HepG2 (cell line): Measurements from ENCODE around the gene GCC1. TPM values are rescaled to one million over a fixed set of nuclear protein-coding genes. Genes with fewer than 3 reads are reported as not detected.

ENCODE experiments used
- EHMT2 ChIP-seq: fragments of 200-600 bp; sonication (generic); IDR thresholded peaks from 2 replicates; pipeline ENCODE4 v1.7.0; 2017; ENCODE audit warnings: antibody characterized with exemption, low read depth, low read length, borderline replicate concordance
- GZF1 ChIP-seq: sonication (generic); formaldehyde crosslinking; IDR thresholded peaks from 2 replicates; pipeline ENCODE4 v1.5.1; 2020; ENCODE audit warnings: mild to moderate bottlenecking, missing genetic modification reagents
- KAT7 ChIP-seq: IDR thresholded peaks from 2 replicates; pipeline ENCODE4 v1.6.1; 2018; ENCODE audit warnings: borderline replicate concordance, missing compliant biosample characterization
- KDM2A ChIP-seq: sonication (generic); formaldehyde crosslinking; IDR thresholded peaks from 2 replicates; pipeline ENCODE4 v1.4.0; 2020; ENCODE audit warnings: low read depth, missing genetic modification reagents, borderline replicate concordance
- NCOR1 ChIP-seq: fragments of 200-600 bp; sonication (generic); IDR thresholded peaks from 2 replicates; pipeline ENCODE4 v1.7.0; 2017; ENCODE audit warnings: antibody characterized with exemption, low read length, borderline replicate concordance
- NFE2L1 ChIP-seq: sonication (generic); formaldehyde crosslinking; IDR thresholded peaks from 2 replicates; pipeline ENCODE4 v1.4.0; 2020; ENCODE audit warnings: missing genetic modification reagents, mild to moderate bottlenecking, borderline replicate concordance
- NFE2L2 ChIP-seq: fragments of 150-350 bp; IDR thresholded peaks from 2 replicates; pipeline ENCODE4 v1.6.1; 2014; ENCODE audit warnings: low read length
- PHF20 ChIP-seq: sonication (generic); formaldehyde crosslinking; IDR thresholded peaks from 2 replicates; pipeline ENCODE4 v1.5.0; 2020; ENCODE audit warnings: mild to moderate bottlenecking, missing genetic modification reagents
- SMAD3 ChIP-seq: sonication (generic); formaldehyde crosslinking; IDR thresholded peaks from 2 replicates; pipeline ENCODE4 v1.4.0; 2020; ENCODE audit warnings: missing genetic modification reagents
- TRIM24 ChIP-seq: sonication (generic); formaldehyde crosslinking; IDR thresholded peaks from 2 replicates; pipeline ENCODE4 v1.8.0; 2022; ENCODE audit warnings: mild to moderate bottlenecking, missing genetic modification reagents
- ZBTB3 ChIP-seq: sonication (generic); formaldehyde crosslinking; IDR thresholded peaks from 2 replicates; pipeline ENCODE4 v1.4.0; 2020; ENCODE audit warnings: low read depth, mild to moderate bottlenecking, moderate library complexity, missing genetic modification reagents, borderline replicate concordance
- ZMYM3 ChIP-seq: sonication (generic); formaldehyde crosslinking; IDR thresholded peaks from 2 replicates; pipeline ENCODE4 v1.5.1; 2020; ENCODE audit warnings: mild to moderate bottlenecking, missing genetic modification reagents
- ZNF431 ChIP-seq: sonication (generic); formaldehyde crosslinking; IDR thresholded peaks from 2 replicates; pipeline ENCODE4 v1.9.0; 2022; ENCODE audit warnings: missing genetic modification reagents, low read depth, mild to moderate bottlenecking, borderline replicate concordance
- ZNF501 ChIP-seq: sonication (generic); formaldehyde crosslinking; IDR thresholded peaks from 2 replicates; pipeline ENCODE4 v1.5.1; 2020; ENCODE audit warnings: mild to moderate bottlenecking, moderate library complexity, missing genetic modification reagents
- ZNF549 ChIP-seq: sonication (generic); formaldehyde crosslinking; IDR thresholded peaks from 2 replicates; pipeline ENCODE4 v1.5.0; 2020; ENCODE audit warnings: missing genetic modification reagents
- ZNF7 ChIP-seq: IDR thresholded peaks from 2 replicates; pipeline ENCODE4 v1.6.1; 2016; ENCODE audit warnings: missing biosample characterization, missing genetic modification reagents
- ZNF768 ChIP-seq: sonication (generic); formaldehyde crosslinking; IDR thresholded peaks from 2 replicates; pipeline ENCODE4 v1.4.0; 2020; ENCODE audit warnings: missing genetic modification reagents
- polyA plus RNA-seq, 8 experiments: library from polyadenylated mRNA; depleted of rRNA in 3 of 8; stranded (reverse) in 7 of 8; unstranded in 1 of 8; fragments of >200 nt; fragmentation: Illumina TruSeq in 4 of 8; extraction: Trizol in 4 of 8; gene quantifications; 2 replicates each; pipeline versions ENCODE4 v1.2.1 to v1.2.3, GENCODE V29; 2011 to 2016; ENCODE audit warnings: low read depth in 4 of 8, missing spikeins in 1 of 8, mixed read lengths in 1 of 8; ENCODE audit not compliant: insufficient read depth in 1 of 8
- total RNA-seq, 5 experiments: library from RNA; depleted of rRNA; stranded (reverse); fragments of >200 nt; fragmentation: Illumina TruSeq; extraction: Trizol; gene quantifications; 2 replicates each; pipeline ENCODE4 v1.2.3, GENCODE V29; 2016; ENCODE audit warnings: low read depth in 1 of 5
- TF ChIP-seq, protein P1 (sequence below): sonication (generic); formaldehyde crosslinking; IDR thresholded peaks from 2 replicates; pipeline ENCODE4 v1.4.0; 2020; ENCODE audit warnings: low read depth, mild to moderate bottlenecking, missing genetic modification reagents
- TF ChIP-seq, protein P2 (sequence below): sonication (generic); formaldehyde crosslinking; IDR thresholded peaks from 2 replicates; pipeline ENCODE4 v1.8.0; 2022; ENCODE audit warnings: missing genetic modification reagents, mild to moderate bottlenecking, inconsistent platforms, borderline replicate concordance
- TF ChIP-seq, protein P3 (sequence below): sonication (generic); formaldehyde crosslinking; IDR thresholded peaks from 2 replicates; pipeline ENCODE4 v1.4.0; 2020; ENCODE audit warnings: mild to moderate bottlenecking, missing genetic modification reagents, borderline replicate concordance
- TF ChIP-seq, protein P4 (sequence below): sonication (generic); formaldehyde crosslinking; IDR thresholded peaks from 2 replicates; pipeline ENCODE4 v1.8.0; 2022; ENCODE audit warnings: mild to moderate bottlenecking, missing genetic modification reagents, borderline replicate concordance
- TF ChIP-seq, protein P5 (sequence below): sonication (generic); formaldehyde crosslinking; IDR thresholded peaks from 2 replicates; pipeline ENCODE4 v1.5.1; 2020; ENCODE audit warnings: mild to moderate bottlenecking, missing genetic modification reagents, moderate library complexity

The GCC1 gene
- total and polyA plus RNA-seq, 2 of the 13 experiments (the other 11 are each of a cell fraction or from before 2014, with no cell fraction given), result 2.5 to 15.3 TPM

DNA sequence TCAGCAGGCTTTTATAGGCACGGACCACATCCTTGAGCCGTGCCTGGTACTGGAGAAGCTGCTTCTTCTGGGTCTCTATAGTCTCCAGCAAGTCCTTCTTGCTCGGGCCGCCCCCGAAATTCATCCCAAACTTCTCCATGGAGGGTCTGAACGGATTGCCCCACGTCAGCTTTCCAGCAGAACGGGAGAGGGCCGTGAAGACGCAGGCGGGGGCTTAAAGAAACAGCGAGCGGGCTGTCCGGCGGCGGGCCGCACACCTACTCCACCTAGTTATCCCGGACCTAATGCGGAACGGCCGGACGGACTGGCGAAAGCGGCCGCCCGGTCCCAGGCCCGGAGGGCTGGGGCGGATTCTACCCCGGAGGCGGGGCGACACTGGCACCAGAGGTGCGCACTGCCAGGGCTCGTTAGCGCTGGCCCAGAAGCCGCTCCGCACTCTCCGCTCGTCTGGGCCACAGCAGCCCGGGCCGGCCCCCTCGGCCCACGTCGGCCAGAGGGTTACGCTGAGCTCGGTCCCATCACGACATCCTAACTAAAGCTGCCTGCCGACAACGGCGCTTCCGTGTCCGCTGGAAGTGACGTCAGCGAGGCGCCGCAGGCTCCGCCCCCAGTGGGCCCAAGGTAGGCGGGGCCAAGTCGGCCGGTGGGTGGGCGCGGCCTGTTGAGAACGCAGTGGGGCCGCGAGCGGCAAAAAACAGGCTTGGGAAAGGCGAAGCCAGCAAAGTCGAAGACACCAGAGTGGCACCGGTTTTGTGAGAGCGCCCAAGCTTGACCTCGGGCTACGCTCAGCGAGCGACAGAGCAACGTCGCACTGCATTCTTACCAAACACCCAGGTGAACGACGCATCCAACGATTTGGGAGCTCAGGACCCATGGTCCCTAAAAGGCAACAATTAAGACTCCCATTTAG, at the start of gene GCC1 (continued):
- TF ChIP-seq PHF20 (CRISPR knock-in tag) (peak; percentile 92), KAT7 (CRISPR knock-in tag) (no peak), EHMT2 (no peak), ZNF7 (no peak), ZNF549 (no peak), SMAD3 (no peak), ZNF501 (CRISPR knock-in tag) (peak; percentile 20; the same call in 1 of the 2 replicates), KDM2A (CRISPR knock-in tag) (peak; percentile 88; the same call in 1 of the 2 replicates), ZNF768 (CRISPR knock-in tag) (peak; percentile 52; the same call in 1 of the 2 replicates), ZBTB3 (CRISPR knock-in tag) (no peak), ZNF431 (CRISPR knock-in tag) (no peak), NFE2L2 (no peak), GZF1 (CRISPR knock-in tag) (0 out of 2 replicates have a peak, but pooled peaks have one; percentile 44), NFE2L1 (CRISPR knock-in tag) (no peak), TRIM24 (CRISPR knock-in tag) (no peak), ZMYM3 (CRISPR knock-in tag) (no peak), NCOR1 (no peak)
- TF ChIP-seq, protein P1, sequence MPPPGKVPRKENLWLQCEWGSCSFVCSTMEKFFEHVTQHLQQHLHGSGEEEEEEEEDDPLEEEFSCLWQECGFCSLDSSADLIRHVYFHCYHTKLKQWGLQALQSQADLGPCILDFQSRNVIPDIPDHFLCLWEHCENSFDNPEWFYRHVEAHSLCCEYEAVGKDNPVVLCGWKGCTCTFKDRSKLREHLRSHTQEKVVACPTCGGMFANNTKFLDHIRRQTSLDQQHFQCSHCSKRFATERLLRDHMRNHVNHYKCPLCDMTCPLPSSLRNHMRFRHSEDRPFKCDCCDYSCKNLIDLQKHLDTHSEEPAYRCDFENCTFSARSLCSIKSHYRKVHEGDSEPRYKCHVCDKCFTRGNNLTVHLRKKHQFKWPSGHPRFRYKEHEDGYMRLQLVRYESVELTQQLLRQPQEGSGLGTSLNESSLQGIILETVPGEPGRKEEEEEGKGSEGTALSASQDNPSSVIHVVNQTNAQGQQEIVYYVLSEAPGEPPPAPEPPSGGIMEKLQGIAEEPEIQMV (CRISPR knock-in tag), result 0 out of 2 replicates have a peak, but pooled peaks have one; percentile 68
- TF ChIP-seq, protein P2, sequence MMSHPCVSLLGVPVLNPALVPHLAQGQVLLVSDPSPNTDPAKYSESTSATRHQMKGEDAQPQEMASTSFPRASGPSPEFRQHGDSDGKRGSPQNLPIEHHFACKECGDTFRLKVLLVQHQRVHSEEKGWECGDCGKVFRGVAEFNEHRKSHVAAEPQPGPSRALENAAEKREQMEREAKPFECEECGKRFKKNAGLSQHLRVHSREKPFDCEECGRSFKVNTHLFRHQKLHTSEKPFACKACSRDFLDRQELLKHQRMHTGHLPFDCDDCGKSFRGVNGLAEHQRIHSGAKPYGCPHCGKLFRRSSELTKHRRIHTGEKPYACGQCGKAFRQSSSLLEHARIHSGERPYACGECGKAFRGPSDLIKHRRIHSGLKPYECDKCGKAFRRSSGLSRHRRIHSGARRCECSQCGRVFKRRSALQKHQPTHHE (CRISPR knock-in tag), result 0 out of 2 replicates have a peak, but pooled peaks have one; percentile 23
- TF ChIP-seq, protein P3, sequence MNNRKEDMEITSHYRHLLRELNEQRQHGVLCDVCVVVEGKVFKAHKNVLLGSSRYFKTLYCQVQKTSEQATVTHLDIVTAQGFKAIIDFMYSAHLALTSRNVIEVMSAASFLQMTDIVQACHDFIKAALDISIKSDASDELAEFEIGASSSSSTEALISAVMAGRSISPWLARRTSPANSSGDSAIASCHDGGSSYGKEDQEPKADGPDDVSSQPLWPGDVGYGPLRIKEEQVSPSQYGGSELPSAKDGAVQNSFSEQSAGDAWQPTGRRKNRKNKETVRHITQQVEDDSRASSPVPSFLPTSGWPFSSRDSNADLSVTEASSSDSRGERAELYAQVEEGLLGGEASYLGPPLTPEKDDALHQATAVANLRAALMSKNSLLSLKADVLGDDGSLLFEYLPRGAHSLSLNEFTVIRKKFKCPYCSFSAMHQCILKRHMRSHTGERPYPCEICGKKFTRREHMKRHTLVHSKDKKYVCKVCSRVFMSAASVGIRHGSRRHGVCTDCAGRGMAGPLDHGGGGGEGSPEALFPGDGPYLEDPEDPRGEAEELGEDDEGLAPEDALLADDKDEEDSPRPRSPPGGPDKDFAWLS (CRISPR knock-in tag), result 0 out of 2 replicates have a peak, but pooled peaks have one; percentile 57
- TF ChIP-seq, protein P4, sequence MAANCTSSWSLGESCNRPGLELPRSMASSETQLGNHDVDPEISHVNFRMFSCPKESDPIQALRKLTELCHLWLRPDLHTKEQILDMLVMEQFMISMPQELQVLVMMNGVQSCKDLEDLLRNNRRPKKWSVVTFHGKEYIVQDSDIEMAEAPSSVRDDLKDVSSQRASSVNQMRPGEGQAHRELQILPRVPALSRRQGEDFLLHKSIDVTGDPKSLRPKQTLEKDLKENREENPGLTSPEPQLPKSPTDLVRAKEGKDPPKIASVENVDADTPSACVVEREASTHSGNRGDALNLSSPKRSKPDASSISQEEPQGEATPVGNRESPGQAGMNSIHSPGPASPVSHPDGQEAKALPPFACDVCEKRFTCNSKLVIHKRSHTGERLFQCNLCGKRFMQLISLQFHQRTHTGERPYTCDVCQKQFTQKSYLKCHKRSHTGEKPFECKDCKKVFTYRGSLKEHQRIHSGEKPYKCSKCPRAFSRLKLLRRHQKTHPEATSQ (CRISPR knock-in tag), result no peak
- TF ChIP-seq, protein P5, sequence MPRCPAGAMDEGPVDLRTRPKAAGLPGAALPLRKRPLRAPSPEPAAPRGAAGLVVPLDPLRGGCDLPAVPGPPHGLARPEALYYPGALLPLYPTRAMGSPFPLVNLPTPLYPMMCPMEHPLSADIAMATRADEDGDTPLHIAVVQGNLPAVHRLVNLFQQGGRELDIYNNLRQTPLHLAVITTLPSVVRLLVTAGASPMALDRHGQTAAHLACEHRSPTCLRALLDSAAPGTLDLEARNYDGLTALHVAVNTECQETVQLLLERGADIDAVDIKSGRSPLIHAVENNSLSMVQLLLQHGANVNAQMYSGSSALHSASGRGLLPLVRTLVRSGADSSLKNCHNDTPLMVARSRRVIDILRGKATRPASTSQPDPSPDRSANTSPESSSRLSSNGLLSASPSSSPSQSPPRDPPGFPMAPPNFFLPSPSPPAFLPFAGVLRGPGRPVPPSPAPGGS, result no peak
